H1 (cell line): Measurements from ENCODE around the gene MED17. TPM values are rescaled to one million over a fixed set of nuclear protein-coding genes. Genes with fewer than 3 reads are reported as not detected.

Source experiments
- BACH1 ChIP-seq: IDR thresholded peaks from 2 replicates; pipeline ENCODE4 v1.6.1; 2012; ENCODE audit warnings: low read length, improper control_type of control experiment
- CEBPB ChIP-seq: IDR thresholded peaks from 2 replicates; pipeline ENCODE4 v1.6.1; 2012; ENCODE audit warnings: low read depth, low read length
- E2F6 ChIP-seq: IDR thresholded peaks from 2 replicates; pipeline ENCODE4 v1.6.1; 2012; ENCODE audit warnings: inconsistent platforms
- POLR2AphosphoS5 ChIP-seq: IDR thresholded peaks from 2 replicates; pipeline ENCODE4 v1.6.1; 2011; ENCODE audit warnings: low read depth, low read length
- SAP30 ChIP-seq: fragments of 300-600 bp; sonication (generic); IDR thresholded peaks from 2 replicates; pipeline ENCODE4 v1.7.1; 2012; ENCODE audit warnings: low read length, moderate library complexity, mild to moderate bottlenecking, inconsistent platforms; ENCODE audit not compliant: insufficient read depth, insufficient replicate concordance
- SIX5 ChIP-seq: IDR thresholded peaks from 2 replicates; pipeline ENCODE4 v1.6.1; 2011; ENCODE audit warnings: mild to moderate bottlenecking, low read depth, low read length
- polyA plus RNA-seq, 7 experiments: library from polyadenylated mRNA; depleted of rRNA in 3 of 7; stranded (reverse) in 5 of 7; unstranded in 2 of 7; fragments of >200 nt in 5 of 7; fragments of 200-250 nt in 2 of 7; gene quantifications; 1 replicate in 5 of 7; 2 replicates in 1 of 7; 4 replicates in 1 of 7; pipeline versions ENCODE4 v1.2.1 to v1.2.3, GENCODE V29; 2011 to 2013; ENCODE audit warnings: missing spikeins in 2 of 7, mixed read lengths in 2 of 7
- total RNA-seq: library from RNA; stranded (reverse); fragmentation: NEBNext Ultra II Directional; extraction: Animal tissue kit (Norgen Biotek cat#: 25700); gene quantifications from 2 replicates; pipeline ENCODE4 v1.2.1, GENCODE V29; 2021
- TF ChIP-seq, protein P1 (sequence below): IDR thresholded peaks from 2 replicates; pipeline ENCODE4 v1.6.1; 2012; ENCODE audit warnings: low read length, inconsistent platforms
- TF ChIP-seq, protein P2 (sequence below): IDR thresholded peaks from 2 replicates; pipeline ENCODE4 v1.6.1; 2011; ENCODE audit warnings: low read depth, mild to moderate bottlenecking, low read length; ENCODE audit not compliant: insufficient read depth

MED17 gene
- total and polyA plus RNA-seq, 2 of the 8 experiments (the other 6 are each of a cell fraction or from before 2014, with no cell fraction given) = 8.8 to 33.7 TPM

GRCh38 chr11:93845181-93846092, 61.4 kb downstream of the MED17 start (continued):
- no peak for TF ChIP-seq BACH1
- no peak for TF ChIP-seq POLR2AphosphoS5
- no peak for TF ChIP-seq E2F6
- TF ChIP-seq, protein P1, sequence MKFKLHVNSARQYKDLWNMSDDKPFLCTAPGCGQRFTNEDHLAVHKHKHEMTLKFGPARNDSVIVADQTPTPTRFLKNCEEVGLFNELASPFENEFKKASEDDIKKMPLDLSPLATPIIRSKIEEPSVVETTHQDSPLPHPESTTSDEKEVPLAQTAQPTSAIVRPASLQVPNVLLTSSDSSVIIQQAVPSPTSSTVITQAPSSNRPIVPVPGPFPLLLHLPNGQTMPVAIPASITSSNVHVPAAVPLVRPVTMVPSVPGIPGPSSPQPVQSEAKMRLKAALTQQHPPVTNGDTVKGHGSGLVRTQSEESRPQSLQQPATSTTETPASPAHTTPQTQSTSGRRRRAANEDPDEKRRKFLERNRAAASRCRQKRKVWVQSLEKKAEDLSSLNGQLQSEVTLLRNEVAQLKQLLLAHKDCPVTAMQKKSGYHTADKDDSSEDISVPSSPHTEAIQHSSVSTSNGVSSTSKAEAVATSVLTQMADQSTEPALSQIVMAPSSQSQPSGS = no peak
- no peak for TF ChIP-seq SAP30
- TF ChIP-seq, protein P2, sequence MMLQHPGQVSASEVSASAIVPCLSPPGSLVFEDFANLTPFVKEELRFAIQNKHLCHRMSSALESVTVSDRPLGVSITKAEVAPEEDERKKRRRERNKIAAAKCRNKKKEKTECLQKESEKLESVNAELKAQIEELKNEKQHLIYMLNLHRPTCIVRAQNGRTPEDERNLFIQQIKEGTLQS = no peak
- TF ChIP-seq CEBPB = no peak
- no peak for TF ChIP-seq SIX5
